OCI-LY7 (cell line): ENCODE data around the gene ATP5F1E.
"Not testable (repeated sequence)": the region's sequence is repeated elsewhere in the genome, so short reads cannot be mapped to it uniquely, and the experiment has no call there.

Experiments
- CTCF ChIP-seq: fragments of 200-600 bp; sonication (generic); conservative IDR thresholded peaks from 2 replicates; pipeline ENCODE4 v1.5.1; 2014; ENCODE audit warnings: mild to moderate bottlenecking, antibody characterized with exemption, low read length, moderate library complexity, mixed read lengths
- EZH2phosphoT487 ChIP-seq: fragments of 200-600 bp; sonication (generic); IDR thresholded peaks from 2 replicates; pipeline ENCODE4 v1.6.1; 2018; ENCODE audit warnings: low read depth, borderline replicate concordance, mild to moderate bottlenecking, mixed run types, antibody characterized with exemption, low read length, moderate library complexity, mixed read lengths

DNA sequence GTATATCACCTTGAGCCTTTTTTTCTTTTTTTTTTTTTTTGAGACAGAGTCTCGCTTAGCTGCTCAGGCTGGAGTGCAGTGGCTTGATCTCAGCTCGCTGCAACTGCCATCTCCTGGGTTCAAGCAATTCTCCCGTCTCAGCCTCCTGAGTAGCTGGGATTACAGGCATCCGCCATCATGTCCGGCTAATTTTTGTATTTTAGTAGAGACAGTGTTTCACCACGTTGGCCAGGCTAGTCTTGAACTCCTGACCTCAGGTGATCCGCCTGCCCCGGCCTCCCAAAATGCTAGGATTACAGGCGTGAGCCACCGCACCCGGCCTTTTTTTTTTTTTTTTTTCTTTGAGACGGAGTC is 49.0 kb downstream of the ATP5F1E start:
- TF ChIP-seq CTCF, EZH2phosphoT487: not testable (repeated sequence)
